HG03103 (cell line): ENCODE data around the gene PRPS2.

ENCODE experiments used
- ATAC-seq: cut with Tn5 transposase; IDR thresholded peaks from one replicate; pipeline ENCODE4 v1.9.1; 2021; ENCODE audit warnings: low read depth; ENCODE audit not compliant: unreplicated experiment

PRPS2 gene

DNA sequence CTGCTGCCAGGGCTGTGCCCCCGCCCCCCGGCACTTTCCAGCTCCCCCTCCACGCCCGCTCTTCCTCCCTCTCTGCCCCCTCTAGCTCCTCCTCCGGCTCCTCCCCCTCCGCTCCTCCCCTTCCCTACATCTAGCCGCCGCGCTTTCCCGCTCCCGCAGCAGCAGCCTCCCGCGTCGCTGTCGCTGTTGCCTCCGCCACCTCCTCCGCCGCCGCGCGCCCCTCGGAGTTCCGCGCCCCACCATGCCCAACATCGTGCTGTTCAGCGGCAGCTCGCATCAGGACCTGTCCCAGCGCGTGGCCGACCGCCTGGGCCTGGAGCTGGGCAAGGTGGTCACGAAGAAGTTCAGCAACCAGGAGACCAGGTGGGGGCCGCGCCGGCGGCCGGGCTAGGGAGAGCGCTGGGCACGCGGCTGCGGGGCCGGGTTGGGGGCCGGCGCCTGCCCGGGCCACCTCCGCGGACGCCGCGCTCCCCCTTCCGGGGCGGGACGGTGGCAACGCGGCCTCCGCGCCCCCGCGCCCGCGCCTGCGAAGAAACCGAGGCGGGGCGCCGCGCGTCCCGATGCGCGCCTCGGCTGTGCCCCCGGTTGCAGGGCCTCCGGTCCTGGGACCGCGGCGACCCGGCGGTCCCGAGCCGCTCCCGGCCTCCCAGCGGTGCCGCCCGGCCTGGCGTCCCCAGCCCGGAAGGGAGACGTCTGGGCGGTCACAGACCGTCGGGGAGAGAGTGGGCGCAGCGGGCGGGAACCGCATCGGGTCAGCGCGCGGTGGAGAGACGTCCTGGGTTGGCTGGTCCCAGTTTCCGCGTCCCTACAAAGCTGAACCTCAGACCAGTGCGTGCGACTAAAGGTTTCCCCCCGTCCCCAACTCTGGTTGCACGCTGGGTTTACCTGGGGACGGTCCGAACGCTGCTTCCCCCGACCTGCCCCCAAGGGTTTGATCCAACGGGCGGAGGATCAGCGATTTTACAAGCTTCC lies at the start of gene PRPS2:
PRPS2 (plus strand) TSS at position 156 of the 972 bp plus-strand sequence; CDS start at position 242, 86 bp downstream.
- ATAC-seq = peak; percentile 81

DNA sequence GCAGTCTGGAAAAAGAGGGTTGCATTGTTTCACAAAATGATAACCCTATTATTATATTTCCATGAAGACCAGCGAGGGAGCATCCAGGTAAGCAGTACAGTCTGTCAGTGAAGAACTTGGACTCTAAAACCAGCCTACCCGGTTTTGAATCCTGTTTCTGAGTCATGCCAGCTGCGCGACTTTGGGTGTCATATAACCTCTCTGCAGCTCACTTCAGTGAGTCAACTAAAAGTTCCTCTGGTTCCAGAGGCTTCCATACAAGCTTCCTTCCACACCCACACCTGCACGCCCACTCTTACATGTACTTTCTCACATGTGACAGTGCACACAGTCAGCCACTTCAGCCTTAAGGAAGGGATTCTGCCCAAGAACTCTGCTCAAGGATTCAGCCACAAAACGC lies 49.8 kb upstream of the PRPS2 start:
- ATAC-seq = no peak

- ATAC-seq = no peak
Measured at GRCh38 chrX:12747433-12747832, 43.8 kb upstream of the PRPS2 start.

DNA sequence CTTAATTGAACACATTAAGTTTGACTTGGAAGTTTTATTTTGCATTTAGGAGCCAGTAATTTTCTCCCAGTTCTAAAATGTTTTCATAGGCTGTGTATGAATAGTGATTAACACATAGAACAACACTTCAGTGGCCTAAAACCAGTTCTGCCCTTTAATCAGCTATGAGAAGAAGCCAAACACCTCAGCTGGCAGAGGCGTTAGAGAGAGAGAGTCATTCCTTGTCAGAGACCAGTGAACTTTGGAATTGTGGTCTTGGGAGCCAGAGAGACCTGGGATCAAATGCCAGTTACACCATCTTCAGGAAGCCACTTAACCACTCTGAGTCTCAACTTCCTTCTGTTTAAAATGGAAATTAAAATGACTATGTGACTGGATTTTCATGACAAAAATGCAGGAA lies 39.3 kb upstream of the PRPS2 start:
- no peak for ATAC-seq

DNA sequence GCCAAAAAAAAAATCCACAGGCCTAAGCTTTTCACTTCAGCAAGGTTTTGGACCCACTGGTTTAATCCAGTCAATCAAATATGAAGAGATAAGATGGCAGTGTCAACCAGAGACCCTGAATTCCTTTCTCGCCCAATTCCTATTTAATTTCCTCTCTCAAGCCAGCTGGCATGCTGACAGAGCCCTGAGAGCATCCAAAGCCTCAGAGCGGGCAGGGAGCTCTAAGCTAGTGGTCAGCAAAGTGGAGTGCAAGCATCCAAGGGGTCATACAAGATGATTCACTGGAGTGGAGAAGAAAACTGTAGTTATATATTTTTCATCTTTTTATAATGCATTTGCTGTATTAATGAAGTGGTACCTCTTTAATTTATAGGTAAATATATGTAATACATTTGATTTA lies 37.8 kb upstream of the PRPS2 start:
- ATAC-seq = no peak

DNA sequence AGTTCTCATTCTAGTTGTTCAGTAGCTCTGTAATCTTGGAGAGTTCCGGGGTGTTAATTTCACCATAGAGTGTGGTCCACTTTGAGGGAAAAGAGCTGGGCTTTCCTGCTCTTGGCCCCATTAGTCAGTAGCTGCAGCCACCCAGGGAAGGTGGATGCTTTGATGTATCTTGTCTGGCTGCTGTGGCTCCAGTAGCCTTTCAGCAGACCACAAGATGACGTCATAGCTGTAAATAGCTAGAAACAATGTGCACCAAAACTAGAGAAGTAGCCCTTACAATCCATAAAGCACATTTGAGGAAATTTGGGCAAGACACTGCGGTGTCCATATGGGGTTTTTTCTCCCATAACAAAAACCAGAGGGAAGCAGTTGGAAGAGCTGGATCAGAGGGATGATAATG lies 32.9 kb upstream of the PRPS2 start:
- no peak for ATAC-seq

GRCh38 chrX:12767856-12768255 lies 23.4 kb upstream of the PRPS2 start:
- ATAC-seq = no peak

DNA sequence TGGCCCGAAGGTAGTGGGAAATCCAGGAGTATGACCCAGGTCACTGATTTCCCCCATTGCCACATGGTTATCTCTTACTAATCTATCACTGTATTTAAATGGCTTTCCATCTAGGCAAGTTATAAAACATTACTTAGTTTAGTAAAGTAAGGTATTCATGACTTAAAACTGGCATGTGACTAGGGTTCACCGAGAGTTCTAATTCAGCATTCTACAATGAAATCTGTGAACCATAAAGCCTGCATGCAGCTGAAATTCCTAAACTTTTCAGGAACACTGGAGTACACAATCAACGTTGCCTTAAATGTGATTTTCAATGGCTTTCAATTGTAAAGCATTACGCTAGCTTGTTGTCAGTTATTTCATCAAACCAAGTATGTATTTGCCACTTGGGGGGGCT lies 22.7 kb upstream of the PRPS2 start:
- ATAC-seq = no peak

DNA sequence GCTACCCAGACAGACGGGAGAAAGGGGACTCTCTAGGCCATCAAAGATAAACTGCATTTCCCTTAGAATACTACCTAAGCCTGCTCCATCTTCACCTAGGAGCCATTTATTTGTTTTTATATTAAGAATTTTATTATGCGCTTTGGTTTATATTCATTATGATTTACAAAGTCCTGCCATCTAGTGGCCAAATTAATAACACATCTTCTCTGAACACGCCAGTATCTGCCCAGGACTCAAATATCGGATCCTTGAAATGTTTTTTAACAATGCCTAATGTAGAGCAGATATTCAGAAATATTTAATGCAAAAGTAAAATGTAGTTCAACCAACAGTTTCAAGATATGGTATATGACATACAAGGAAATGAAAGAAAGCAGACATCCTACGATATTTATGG lies 20.8 kb upstream of the PRPS2 start:
- no peak for ATAC-seq

DNA sequence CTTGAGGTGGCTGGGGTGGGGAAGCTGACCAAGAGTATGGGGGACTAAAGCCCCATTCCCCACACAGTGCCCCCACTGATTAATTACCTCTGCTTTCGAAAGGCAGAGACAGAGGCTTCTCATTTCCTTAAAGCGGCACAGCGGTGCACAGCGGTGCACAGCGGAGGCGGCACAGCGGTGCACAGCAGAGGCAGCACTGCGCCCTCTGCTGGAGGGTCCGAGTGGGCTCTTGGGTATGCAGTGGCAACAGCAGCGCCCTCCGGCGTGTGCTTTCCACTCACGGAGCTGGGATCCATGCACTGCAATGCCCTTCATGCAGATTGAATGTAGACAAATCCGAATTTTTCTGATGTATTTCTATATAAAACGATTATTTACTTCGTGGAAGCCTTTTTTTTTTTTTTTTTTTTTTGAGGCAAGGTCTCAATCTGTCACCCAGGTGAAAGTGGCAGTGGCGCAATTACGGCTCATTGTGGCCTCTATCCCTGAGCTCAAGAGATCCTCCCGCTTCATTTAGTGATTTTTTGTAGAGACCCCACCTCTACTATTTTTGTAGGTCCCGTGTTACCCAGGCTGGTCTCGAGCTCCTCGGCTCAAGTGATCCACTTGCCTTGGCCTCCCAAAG lies 19.7 kb upstream of the PRPS2 start:
- peak; percentile 100 for ATAC-seq

DNA sequence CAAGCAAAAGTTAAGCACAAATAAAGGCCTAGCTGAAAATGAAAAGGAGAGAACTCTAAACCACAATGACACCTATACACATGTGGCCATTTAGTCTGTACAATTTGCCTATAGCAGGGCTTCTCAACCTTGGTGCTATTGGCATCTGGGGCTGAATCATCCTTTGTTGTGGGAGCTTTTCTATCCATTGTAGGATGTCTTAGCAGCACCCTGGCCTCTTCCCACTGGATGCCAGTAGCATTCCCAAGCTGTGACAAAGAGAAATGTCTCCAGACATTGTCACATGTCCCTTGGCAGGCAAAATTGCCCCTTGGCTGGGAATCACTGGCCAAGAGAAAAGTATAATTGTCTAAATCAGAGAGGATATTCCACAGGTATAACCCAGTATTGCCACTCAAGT lies 13.5 kb upstream of the PRPS2 start:
- no peak for ATAC-seq

- ATAC-seq = no peak
Measured at GRCh38 chrX:12779534-12779933, 11.7 kb upstream of the PRPS2 start.

GRCh38 chrX:12788645-12789044 lies 2.6 kb upstream of the PRPS2 start:
- no peak for ATAC-seq

DNA sequence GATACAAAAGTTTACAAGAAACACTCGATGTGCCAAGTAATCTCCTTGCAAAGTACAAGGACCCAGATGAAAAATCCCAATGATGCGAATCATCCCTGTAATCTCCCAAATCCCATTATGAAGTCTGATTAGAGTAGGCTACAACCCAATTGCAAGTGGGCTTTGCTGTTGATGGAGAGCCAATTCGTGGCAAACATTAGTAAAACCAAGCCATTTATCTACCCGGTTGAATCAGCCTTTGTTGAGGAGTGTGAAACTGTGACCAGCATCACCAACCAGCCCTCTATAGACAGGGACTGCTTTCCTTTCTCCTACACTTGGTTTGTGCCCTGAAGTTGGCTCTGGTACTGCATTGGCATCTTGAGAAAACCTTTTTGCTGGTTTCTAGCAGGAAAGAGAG lies 1.2 kb upstream of the PRPS2 start:
- ATAC-seq = no peak

DNA sequence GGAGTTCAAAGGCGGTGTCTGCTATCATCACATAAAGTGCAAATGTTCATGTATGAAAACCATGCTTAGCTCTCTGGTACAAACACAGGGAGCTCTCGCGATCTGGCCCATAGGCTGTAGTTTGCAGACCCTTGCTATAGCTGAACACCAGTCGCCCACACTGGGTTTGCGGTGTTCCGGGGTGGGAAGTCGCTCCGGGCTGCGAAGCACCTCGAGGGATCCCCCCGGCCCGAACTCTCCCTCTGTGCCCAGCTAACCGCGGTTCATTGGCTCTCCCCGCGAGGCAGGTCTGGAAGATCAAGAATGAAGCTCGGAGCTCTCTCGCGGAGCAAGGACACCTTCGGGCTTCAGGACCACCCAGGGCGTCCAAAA lies 341 bp upstream of the PRPS2 start:
- no peak for ATAC-seq

- ATAC-seq = no peak
Measured at GRCh38 chrX:12792711-12793110, 1.5 kb downstream of the PRPS2 start.

DNA sequence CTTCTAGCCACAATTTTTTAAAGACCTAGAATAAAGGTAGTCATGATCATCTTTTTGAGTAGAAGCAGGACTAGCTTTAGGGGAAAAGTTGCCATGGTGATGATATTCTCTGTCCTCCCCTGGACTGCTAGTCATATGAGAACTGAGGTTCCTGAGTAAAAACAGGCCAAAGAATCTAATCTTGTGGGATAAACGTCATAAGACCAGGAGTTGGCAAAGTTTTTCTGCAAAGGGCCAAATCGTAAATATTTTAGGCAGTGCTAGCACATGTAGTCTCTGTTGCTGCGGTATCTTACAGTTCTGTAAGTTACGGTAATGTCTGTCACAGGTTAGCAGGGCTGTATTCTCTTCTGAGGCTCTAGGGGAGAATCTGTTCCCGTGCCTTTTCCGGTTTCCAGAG lies 3.4 kb downstream of the PRPS2 start:
- ATAC-seq = no peak

DNA sequence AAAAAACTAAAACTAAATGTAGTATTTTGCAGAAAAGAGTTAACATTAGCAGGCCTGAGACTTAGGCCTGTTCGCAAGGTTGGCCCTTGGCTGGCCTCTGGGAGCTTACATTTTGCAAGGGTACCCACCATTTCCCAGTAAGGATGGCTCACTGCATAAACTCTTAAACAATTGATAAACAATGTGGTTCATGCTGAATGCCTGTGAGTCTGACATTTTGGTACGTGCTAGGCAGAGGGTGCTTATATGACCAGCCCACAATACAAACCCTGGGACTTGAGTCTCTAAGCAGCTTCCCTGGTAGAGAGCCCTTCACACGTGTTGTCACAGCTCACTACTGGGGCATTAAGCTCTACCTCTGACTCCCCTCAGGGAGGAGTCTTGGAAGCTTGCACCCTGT lies 7.4 kb downstream of the PRPS2 start:
- no peak for ATAC-seq

GRCh38 chrX:12799118-12799517 lies 7.9 kb downstream of the PRPS2 start:
- no peak for ATAC-seq

DNA sequence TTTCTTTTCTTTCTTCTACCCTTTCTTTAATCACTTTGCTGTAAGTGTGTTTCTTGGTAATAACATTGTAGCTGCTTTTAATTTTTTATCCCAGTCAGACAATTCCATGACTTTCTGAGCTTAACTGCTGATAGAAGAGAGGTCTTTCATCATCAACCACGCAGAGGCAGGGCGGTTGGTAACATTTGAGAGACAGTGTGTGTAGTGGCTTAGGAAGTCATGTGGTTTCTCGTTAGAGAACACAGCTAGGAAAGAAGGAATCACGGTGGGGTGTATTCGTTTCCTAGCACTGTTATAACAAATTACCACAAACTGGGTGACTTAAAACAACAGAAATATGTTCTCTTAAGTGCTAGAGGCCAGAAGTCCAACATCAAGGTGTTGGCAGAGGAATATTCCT lies 11.5 kb downstream of the PRPS2 start:
- no peak for ATAC-seq

DNA sequence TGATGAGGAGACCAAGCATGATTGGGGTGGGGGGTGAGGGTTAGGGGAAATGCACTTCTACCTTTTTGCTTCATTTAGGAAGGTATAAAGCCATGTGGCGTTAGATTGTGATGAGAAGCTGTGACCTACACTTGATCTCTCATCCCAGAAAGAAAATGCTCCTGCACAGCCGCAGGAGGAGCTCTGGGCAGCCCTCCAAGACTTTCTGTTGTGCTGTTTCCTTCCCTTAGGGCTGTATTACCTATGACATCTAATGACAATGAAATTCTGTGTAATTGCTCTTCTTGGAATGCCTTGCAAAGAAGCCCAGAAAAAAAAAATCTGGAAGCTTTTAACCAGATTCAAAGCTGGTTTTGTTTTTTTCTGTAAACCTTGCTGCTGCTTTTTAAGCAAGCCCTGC lies 13.4 kb downstream of the PRPS2 start:
- ATAC-seq = no peak

DNA sequence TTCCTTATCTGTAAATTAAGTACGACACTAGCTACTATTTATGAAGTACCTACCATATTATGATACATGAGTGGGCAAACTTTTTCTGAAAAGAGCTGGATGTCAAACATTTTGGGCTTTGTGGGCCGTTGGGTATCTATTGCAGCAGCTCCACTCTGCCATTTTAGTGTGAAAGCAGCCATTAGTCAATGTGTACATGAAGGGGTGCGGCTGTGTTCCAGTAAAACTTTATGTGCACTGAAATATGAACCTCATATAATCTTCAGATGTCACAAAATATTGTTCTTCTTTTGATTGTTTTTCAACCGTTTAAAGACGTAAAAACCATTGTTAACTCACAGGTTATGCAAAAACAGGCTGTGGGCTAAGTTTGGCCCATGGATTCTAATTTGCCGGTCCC lies 14.1 kb downstream of the PRPS2 start:
- no peak for ATAC-seq
